OCI-LY1 (cell line): ENCODE results near the gene PLEKHA4.

Source experiments
- H2AFZ ChIP-seq: fragments of 200-600 bp; sonication (generic), shearing (Covaris generic); 2 replicates; pipeline ENCODE4 v1.6.0; 2014; ENCODE audit warnings: antibody characterized with exemption, mild to moderate bottlenecking, low read length
- H3F3A ChIP-seq: fragments of 200-600 bp; sonication (generic), shearing (Covaris generic); 2 replicates; pipeline ENCODE4 v1.6.0; 2014; ENCODE audit warnings: mild to moderate bottlenecking, antibody characterized with exemption, low read length, moderate library complexity; ENCODE audit not compliant: insufficient read depth
- H3K27ac ChIP-seq: fragments of 200-600 bp; sonication (generic); 2 replicates; pipeline ENCODE4 v1.5.1; 2014; ENCODE audit warnings: low read length, mixed run types, mild to moderate bottlenecking, low read depth; ENCODE audit not compliant: poor library complexity, severe bottlenecking
- H3K27me3 ChIP-seq: fragments of 200-600 bp; sonication (generic); 2 replicates; pipeline ENCODE4 v1.6.0; 2014; ENCODE audit warnings: antibody characterized with exemption, mild to moderate bottlenecking, low read length, moderate library complexity; ENCODE audit not compliant: insufficient read depth
- H3K36me3 ChIP-seq: fragments of 200-600 bp; sonication (generic); 2 replicates; pipeline ENCODE4 v1.6.1; 2014; ENCODE audit warnings: mild to moderate bottlenecking, antibody characterized with exemption, low read length, moderate library complexity, mixed read lengths; ENCODE audit not compliant: insufficient read depth
- H3K4me1 ChIP-seq: fragments of 200-600 bp; sonication (generic); 2 replicates; pipeline ENCODE4 v1.5.1; 2014; ENCODE audit warnings: mild to moderate bottlenecking, low read length, moderate library complexity; ENCODE audit not compliant: insufficient read depth, severe bottlenecking
- H3K4me2 ChIP-seq: fragments of 200-600 bp; sonication (generic), shearing (Covaris generic); 2 replicates; pipeline ENCODE4 v1.6.1; 2014; ENCODE audit warnings: low read length
- H3K4me3 ChIP-seq: fragments of 200-600 bp; sonication (generic); 2 replicates; pipeline ENCODE4 v1.5.1; 2014; ENCODE audit warnings: low read length, low read depth, mild to moderate bottlenecking, mixed read lengths; ENCODE audit not compliant: poor library complexity, severe bottlenecking
- H3K79me2 ChIP-seq: fragments of 200-600 bp; shearing (Covaris generic); 2 replicates; pipeline ENCODE4 v1.6.1; 2016; ENCODE audit warnings: mixed run types, low read length, mixed read lengths; ENCODE audit not compliant: insufficient read depth
- H3K9ac ChIP-seq: fragments of 200-600 bp; sonication (generic), shearing (Covaris generic); 2 replicates; pipeline ENCODE4 v1.6.1; 2014; ENCODE audit warnings: mild to moderate bottlenecking, low read length, mixed read lengths
- H3K9me2 ChIP-seq: fragments of 200-600 bp; sonication (generic), shearing (Covaris generic); 2 replicates; pipeline ENCODE4 v1.6.1; 2014; ENCODE audit warnings: low read depth, mild to moderate bottlenecking, low read length, mixed read lengths
- H3K9me3 ChIP-seq: fragments of 200-600 bp; shearing (Covaris generic); 2 replicates; pipeline ENCODE4 v1.6.1; 2014; ENCODE audit warnings: low read length, mixed read lengths
- H4K20me1 ChIP-seq: fragments of 200-600 bp; sonication (generic), shearing (Covaris generic); 2 replicates; pipeline ENCODE4 v1.6.0; 2016; ENCODE audit warnings: mild to moderate bottlenecking, low read length; ENCODE audit not compliant: insufficient read depth
- EZH2 ChIP-seq: fragments of 200-600 bp; sonication (generic), shearing (Covaris generic); IDR thresholded peaks from 2 replicates; pipeline ENCODE4 v1.8.0; 2017; ENCODE audit warnings: borderline replicate concordance, mixed run types, mild to moderate bottlenecking, antibody characterized with exemption, low read length, moderate library complexity, mixed read lengths
- TF ChIP-seq, protein P1 (sequence below): fragments of 200-600 bp; sonication (generic), shearing (Covaris generic); IDR thresholded peaks from 2 replicates; pipeline ENCODE4 v1.5.1; 2017; ENCODE audit warnings: mild to moderate bottlenecking, antibody characterized with exemption, low read length, moderate library complexity, mixed read lengths

The PLEKHA4 gene

DNA sequence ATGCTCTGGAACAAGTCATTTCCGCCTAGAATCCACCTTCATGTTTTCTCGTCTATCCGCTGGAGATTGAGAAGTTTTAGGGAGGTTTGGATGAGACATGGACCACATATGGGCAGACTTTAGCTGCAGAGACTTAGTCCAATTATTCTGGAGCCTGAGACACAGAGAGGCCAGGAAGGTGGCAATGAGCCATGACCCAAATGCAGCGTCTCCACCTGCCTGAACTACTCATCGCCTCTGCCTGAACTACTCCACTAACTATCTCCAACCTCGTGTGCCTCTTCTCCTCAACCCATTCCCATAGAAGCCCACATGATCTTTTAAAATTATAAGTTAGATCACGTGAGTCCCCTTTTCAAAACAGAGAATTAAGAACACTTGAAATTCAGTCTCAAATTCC lies 5.6 kb downstream of the PLEKHA4 start:
- Histone ChIP-seq H3K9me3 (no peaks in the 10 kb centered on the region), H3K9ac (no peak overlapping the region), H3K4me3 (no peak overlapping the region), H3K27me3 (peaks cover 23% of the 10 kb centered on the region), H3K4me2 (no peak overlapping the region), H3K9me2 (no peaks in the 10 kb centered on the region), H3K27ac (no peak overlapping the region), H4K20me1 (no peaks in the 10 kb centered on the region), H3K79me2 (no peaks in the 10 kb centered on the region), H3F3A (no peaks in the 10 kb centered on the region), H2AFZ (no peak overlapping the region), H3K36me3 (no peaks in the 10 kb centered on the region), H3K4me1 (peaks cover 6% of the 10 kb centered on the region)
- TF ChIP-seq, protein P1, sequence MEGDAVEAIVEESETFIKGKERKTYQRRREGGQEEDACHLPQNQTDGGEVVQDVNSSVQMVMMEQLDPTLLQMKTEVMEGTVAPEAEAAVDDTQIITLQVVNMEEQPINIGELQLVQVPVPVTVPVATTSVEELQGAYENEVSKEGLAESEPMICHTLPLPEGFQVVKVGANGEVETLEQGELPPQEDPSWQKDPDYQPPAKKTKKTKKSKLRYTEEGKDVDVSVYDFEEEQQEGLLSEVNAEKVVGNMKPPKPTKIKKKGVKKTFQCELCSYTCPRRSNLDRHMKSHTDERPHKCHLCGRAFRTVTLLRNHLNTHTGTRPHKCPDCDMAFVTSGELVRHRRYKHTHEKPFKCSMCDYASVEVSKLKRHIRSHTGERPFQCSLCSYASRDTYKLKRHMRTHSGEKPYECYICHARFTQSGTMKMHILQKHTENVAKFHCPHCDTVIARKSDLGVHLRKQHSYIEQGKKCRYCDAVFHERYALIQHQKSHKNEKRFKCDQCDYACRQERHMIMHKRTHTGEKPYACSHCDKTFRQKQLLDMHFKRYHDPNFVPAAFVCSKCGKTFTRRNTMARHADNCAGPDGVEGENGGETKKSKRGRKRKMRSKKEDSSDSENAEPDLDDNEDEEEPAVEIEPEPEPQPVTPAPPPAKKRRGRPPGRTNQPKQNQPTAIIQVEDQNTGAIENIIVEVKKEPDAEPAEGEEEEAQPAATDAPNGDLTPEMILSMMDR, result no peak
- TF ChIP-seq EZH2, result no peak

DNA sequence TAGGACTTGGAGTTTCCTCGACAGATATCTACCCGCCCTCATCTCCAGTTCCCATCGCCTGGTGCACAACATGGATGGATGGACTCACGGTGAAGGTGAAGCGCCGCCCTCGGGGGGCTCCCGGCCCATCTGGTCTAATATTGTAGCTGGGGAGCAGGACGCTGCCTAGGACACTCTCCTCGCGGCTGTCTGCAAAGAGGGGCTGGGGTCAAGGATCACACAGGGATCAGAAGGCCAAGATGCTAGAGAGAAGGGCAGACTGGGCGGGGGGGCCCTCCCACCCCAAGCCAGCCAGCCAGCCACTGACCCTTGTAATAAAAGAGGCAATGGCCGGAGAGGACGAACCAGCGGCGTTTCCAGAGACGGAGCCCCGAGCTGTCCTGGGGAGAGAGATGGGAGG lies 7.1 kb downstream of the PLEKHA4 start:
- no peaks in the 10 kb centered on the region for H3K9me3 ChIP-seq
- no peak for TF ChIP-seq EZH2
- TF ChIP-seq, protein P1, result no peak

DNA sequence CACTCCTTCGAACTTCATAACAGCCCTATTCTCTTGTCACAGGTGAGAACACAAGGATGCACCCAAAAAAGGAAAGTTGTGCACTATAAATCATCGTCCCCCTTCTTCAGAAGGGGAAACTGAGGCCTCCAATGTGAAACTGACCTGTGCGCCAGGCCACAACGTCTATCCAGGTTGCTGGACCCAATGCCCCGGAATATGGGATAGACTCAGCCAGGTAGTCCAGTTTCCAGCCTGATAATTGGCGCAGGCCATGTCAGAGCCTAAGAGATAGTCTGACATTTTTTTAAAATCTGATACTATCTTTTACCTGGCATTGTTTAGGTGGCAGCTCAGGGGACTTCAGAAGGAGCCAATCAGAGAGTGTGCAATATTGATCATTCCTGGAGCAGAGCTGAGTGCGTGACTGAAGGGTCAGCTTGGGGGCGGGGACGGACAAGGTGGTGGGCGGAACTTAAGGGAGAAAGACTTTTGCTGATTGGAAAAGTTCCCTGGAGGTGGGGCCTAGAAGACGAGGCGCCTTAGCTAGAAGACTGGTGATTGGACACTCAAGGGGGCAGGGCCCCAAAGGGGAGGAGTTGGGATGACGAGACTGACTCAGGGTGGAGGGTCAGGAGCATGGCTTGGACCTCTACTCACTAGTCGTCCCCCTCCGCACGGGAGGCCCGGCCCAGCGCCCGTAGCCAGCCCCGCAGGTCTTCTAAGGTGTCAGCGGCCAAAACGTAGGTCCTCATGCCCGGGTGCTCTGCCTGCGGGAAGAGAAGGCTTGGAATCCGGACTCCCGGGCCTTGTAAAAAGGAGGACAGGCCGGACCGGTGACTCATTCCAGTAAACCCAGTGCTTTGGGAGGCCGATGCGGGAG lies 8.5 kb downstream of the PLEKHA4 start:
- Histone ChIP-seq H3K4me1 (no peaks in the 10 kb centered on the region), H3K27me3 (peaks cover 9% of the 10 kb centered on the region; the same call in 1 of the 2 replicates), H2AFZ (no peak overlapping the region), H3K4me2 (peak overlapping the region; percentile 60; the same call in 1 of the 2 replicates), H3F3A (no peaks in the 10 kb centered on the region), H3K36me3 (no peaks in the 10 kb centered on the region), H3K9me3 (no peaks in the 10 kb centered on the region), H3K9me2 (no peaks in the 10 kb centered on the region), H3K27ac (no peak overlapping the region), H3K79me2 (no peaks in the 10 kb centered on the region), H3K4me3 (peak overlapping the region; percentile 50), H4K20me1 (no peaks in the 10 kb centered on the region), H3K9ac (no peak overlapping the region; the same call in 1 of the 2 replicates)
- TF ChIP-seq EZH2, result no peak
- TF ChIP-seq, protein P1, result no peak

More for the DNA sequence above, 7.1 kb downstream of the PLEKHA4 start:
- Histone ChIP-seq H4K20me1 (no peaks in the 10 kb centered on the region), H3K4me3 (no peak overlapping the region), H3K4me2 (no peak overlapping the region), H3K9me2 (no peaks in the 10 kb centered on the region), H3F3A (no peaks in the 10 kb centered on the region), H3K79me2 (no peaks in the 10 kb centered on the region), H3K9ac (no peak overlapping the region), H3K4me1 (peaks cover 3% of the 10 kb centered on the region), H2AFZ (no peak overlapping the region), H3K36me3 (no peaks in the 10 kb centered on the region), H3K27me3 (peaks cover 14% of the 10 kb centered on the region; the same call in 1 of the 2 replicates), H3K27ac (no peak overlapping the region)
